H1 (cell line): ENCODE measurements around the gene HMHB1.

Source experiments
- ATF2 ChIP-seq: IDR thresholded peaks from 2 replicates; pipeline ENCODE4 v1.6.1; 2012; ENCODE audit warnings: low read length, inconsistent platforms
- CEBPB ChIP-seq: IDR thresholded peaks from 2 replicates; pipeline ENCODE4 v1.6.1; 2012; ENCODE audit warnings: low read depth, low read length
- CTCF ChIP-seq, 3 experiments: IDR thresholded peaks; 1 replicate in 2 of 3; 2 replicates in 1 of 3; pipeline versions ENCODE4 v1.5.1 to v1.6.1; 2011; ENCODE audit warnings: low read length in 3 of 3, mild to moderate bottlenecking in 3 of 3, inconsistent platforms in 2 of 3, low read depth in 1 of 3, moderate library complexity in 1 of 3; ENCODE audit not compliant: insufficient read depth in 1 of 3; ENCODE audit errors: control extremely low read depth in 1 of 3
- EP300 ChIP-seq, 2 experiments: IDR thresholded peaks; 1 replicate in 1 of 2; 2 replicates in 1 of 2; pipeline ENCODE4 v1.6.1; 2011 to 2012; ENCODE audit warnings: low read depth in 2 of 2, low read length in 2 of 2, mild to moderate bottlenecking in 2 of 2, borderline replicate concordance in 1 of 2, inconsistent platforms in 1 of 2, moderate library complexity in 1 of 2
- EZH2 ChIP-seq: fragments of 200-600 bp; sonication (generic); IDR thresholded peaks from 2 replicates; pipeline ENCODE4 v1.7.1; 2012; ENCODE audit warnings: low read depth, mild to moderate bottlenecking, moderate library complexity, low read length, inconsistent platforms; ENCODE audit not compliant: severe bottlenecking
- HDAC2 ChIP-seq, 2 experiments: fragments of 300-600 bp in 1 of 2; sonication (generic) in 1 of 2; IDR thresholded peaks; 2 replicates each; pipeline ENCODE4 v1.6.1; 2011 to 2012; ENCODE audit warnings: low read depth in 2 of 2, low read length in 2 of 2, mild to moderate bottlenecking in 2 of 2, moderate library complexity in 2 of 2, borderline replicate concordance in 1 of 2, inconsistent platforms in 1 of 2
- JUND ChIP-seq: IDR thresholded peaks from 2 replicates; pipeline ENCODE4 v1.6.1; 2011; ENCODE audit warnings: mild to moderate bottlenecking, improper control_type of control experiment, low read length
- MAX ChIP-seq: IDR thresholded peaks from 2 replicates; pipeline ENCODE4 v1.6.1; 2012; ENCODE audit warnings: inconsistent platforms
- POLR2A ChIP-seq, 2 experiments: IDR thresholded peaks; 1 replicate in 1 of 2; 2 replicates in 1 of 2; pipeline ENCODE4 v1.6.1; 2011; ENCODE audit warnings: low read depth in 2 of 2, low read length in 2 of 2, mild to moderate bottlenecking in 2 of 2; ENCODE audit errors: control extremely low read depth in 1 of 2
- POU5F1 ChIP-seq: IDR thresholded peaks from 2 replicates; pipeline ENCODE4 v1.6.1; 2011; ENCODE audit warnings: low read depth, mild to moderate bottlenecking, low read length, moderate library complexity
- RAD21 ChIP-seq, 2 experiments: IDR thresholded peaks in 1 of 2; conservative IDR thresholded peaks in 1 of 2; 2 replicates each; pipeline ENCODE4 v1.6.1; 2011; ENCODE audit warnings: low read depth in 2 of 2, low read length in 2 of 2, improper control_type of control experiment in 1 of 2, inconsistent platforms in 1 of 2, mild to moderate bottlenecking in 1 of 2, moderate library complexity in 1 of 2
- SP2 ChIP-seq: IDR thresholded peaks from 2 replicates; pipeline ENCODE4 v1.6.1; 2012; ENCODE audit warnings: mild to moderate bottlenecking, low read length, inconsistent platforms
- TCF12 ChIP-seq: IDR thresholded peaks from 2 replicates; pipeline ENCODE4 v1.6.1; 2011; ENCODE audit warnings: low read depth, mild to moderate bottlenecking, low read length

GRCh38 chr5:143807401-143807800 lies 4.6 kb upstream of the HMHB1 start:
- TF ChIP-seq EZH2 (no peak), RAD21 (IDR thresholded peaks at IDR 0.05 in 1 of 2, conservative IDR thresholded peaks at IDR 0.05 in 1 of 2; ENCODE audit: low read depth in 2 of 2, low read length in 2 of 2) (no peak), EP300 (IDR thresholded peaks at IDR 0.05; ENCODE audit: borderline replicate concordance in 1 of 2, low read depth in 2 of 2, low read length in 2 of 2) (no peak), POLR2A (IDR thresholded peaks at IDR 0.05; ENCODE audit: control extremely low read depth in 1 of 2, low read depth in 2 of 2, low read length in 2 of 2) (no peak), MAX (no peak), POU5F1 (no peak), HDAC2 (IDR thresholded peaks at IDR 0.05; ENCODE audit: borderline replicate concordance in 1 of 2, low read depth in 2 of 2, low read length in 2 of 2) (no peak), SP2 (no peak), CTCF (IDR thresholded peaks at IDR 0.05; ENCODE audit: control extremely low read depth in 1 of 3, insufficient read depth in 1 of 3, low read depth in 1 of 3, low read length in 3 of 3) (no peak), TCF12 (no peak), CEBPB (no peak), ATF2 (no peak), JUND (no peak)
